NCI-H446 treated with DMSO at 0.1 percent for 48 hours (cell line): ENCODE results near the gene ASB8.

Source experiments
- DNase-seq: peaks from one replicate; lab custom pipeline; 2025; lab: John Stamatoyannopoulos, UW

The ASB8 gene

DNA sequence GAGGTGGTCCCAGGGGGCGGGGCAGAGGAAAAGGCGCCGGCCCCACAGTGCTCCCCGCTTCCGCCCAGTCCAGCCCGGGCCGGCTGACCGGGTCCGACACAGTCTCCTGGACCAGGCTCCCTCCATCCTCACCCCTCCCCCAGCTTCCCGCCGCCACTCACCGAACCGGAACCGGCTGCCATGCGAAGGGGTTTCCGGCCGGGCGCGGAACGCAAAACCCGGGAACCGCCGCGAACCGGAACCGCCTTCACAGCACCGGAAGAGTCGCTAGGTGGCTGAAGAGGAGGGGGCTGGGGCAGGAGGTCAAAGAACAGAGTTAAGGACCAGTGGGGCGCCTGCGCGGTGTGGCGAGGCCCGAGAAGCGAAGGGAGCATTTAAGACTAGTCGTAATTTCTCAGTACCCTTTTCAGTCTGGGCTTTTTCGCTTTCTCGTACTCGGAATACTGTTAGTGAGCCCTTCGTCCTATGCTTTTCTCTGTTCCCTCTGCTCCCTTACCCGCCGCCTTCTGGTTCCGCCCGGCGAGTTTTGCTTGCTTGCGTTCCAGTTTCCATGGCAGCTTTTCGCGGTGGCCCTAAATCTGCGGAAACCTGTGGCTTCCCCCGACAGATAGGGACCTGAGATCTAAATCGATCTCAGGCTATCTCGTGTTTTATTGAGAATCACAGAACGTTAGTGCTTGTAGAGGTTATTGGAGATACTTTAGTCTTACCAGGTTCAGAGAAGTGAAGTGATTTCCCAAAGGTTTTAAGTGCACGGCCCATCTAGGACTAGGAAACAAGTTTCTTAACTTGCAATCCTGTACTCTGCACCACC is 51.2 kb downstream of the ASB8 start, which contains the start of gene SENP1:
TSS of gene SENP1 (minus strand) at position 213 of the 814 bp plus-strand sequence. CDS start 4,607 bp downstream, outside the sequence.
- DNase-seq, result peak; percentile 78

DNA sequence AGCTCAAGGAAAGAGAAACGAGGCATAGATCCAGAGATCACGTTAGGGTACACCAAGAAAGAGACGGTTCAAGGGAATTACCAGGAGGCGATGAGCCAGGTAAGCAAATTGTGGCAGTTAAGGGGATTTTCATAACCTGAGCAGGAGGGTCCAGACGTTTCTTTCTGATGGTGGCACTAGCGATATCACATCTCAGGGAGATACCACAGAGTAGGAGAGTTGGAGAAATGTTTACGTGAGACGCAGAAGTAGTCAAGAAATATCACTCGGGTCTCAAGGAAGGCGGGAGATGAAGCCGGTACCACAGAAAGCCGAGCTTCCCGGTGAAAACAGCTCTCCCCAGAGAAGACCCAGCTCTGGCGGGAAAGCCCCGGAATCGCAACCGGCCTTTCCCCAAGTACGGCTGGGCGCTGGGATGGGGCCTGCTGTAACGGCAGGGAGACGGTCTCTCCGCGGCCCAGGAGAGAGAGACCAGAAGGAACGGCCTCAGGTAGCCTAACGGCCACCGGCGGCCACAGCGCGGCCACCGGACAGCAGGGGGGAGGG is 51.9 kb downstream of the ASB8 start:
- no peak for DNase-seq

DNA sequence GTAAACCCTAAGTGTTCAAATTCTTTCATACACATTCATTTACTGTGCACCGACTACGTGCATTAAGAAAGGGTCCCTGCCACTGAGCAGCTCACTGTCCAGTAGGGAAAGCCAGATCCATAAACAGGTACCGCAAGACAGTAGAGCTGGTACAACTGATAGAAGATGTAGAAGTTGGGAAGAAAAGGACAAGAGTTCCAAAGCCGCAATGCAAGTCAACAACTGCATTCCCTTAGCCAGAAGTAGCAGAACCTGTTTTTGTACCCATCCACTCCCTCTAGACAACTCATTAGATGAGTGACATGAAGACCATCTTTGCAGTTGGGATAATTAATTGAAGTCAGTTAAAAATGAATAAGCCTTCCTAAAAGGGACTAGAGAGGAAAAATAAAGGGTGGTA is 52.8 kb downstream of the ASB8 start:
- no peak for DNase-seq
